Measurements from ENCODE around the gene HTT. TPM values are rescaled to one million over a fixed set of nuclear protein-coding genes. Genes with fewer than 3 reads are reported as not detected.

HTT gene
- total and polyA plus RNA-seq, 9 of the 15 experiments (the other 6 are each of a cell fraction or from before 2014, with no cell fraction given): 0.66 to 31.6 (median 14.7) TPM

- Histone ChIP-seq H3K36me3 (ENCODE audit: control insufficient read depth, insufficient read depth, low read length) (peaks cover 54% of the 10 kb centered on the region; the same call in 2 of the 3 replicates), H3K9me3 (replicated peaks; ENCODE audit: control insufficient read depth, insufficient read depth, low read depth, low read length) (no peaks in the 10 kb centered on the region), H3K4me1 (replicated peaks in 1 of 2; ENCODE audit: control insufficient read depth in 2 of 2, insufficient read depth in 2 of 2, low read length in 2 of 2) (no peaks in the 10 kb centered on the region), H3K9ac (ENCODE audit: insufficient read depth in 1 of 2, low read depth in 2 of 2, low read length in 2 of 2) (no peak overlapping the region), H4K20me1 (replicated peaks; ENCODE audit: control insufficient read depth, insufficient read depth, low read length) (no peaks in the 10 kb centered on the region), H3K79me2 (ENCODE audit: control insufficient read depth, insufficient read depth, low read length) (no peaks in the 10 kb centered on the region), H3K4me2 (ENCODE audit: insufficient read depth, low read length) (no peak overlapping the region), H3K27me3 (ENCODE audit: control insufficient read depth in 2 of 2, insufficient read depth in 2 of 2, low read length in 2 of 2) (no peaks in the 10 kb centered on the region), H3K27ac (ENCODE audit: extremely low read depth, low read depth, low read length) (no peak overlapping the region), H3K9me1 (ENCODE audit: control insufficient read depth, insufficient read depth, low read length) (no peaks in the 10 kb centered on the region), H3K4me3 (no peak overlapping the region), H2AFZ (ENCODE audit: low read depth, low read length) (no peak overlapping the region)
- CTCF ChIA-PET (ENCODE audit: low intra/inter-chr PET ratio): no interaction called here
- TF ChIP-seq FOXJ3 (CRISPR knock-in tag; IDR thresholded peaks at IDR 0.05): no peak
- TF ChIP-seq POLR3G (IDR thresholded peaks at IDR 0.05; ENCODE audit: extremely low read depth, insufficient read length, insufficient replicate concordance): no peak
- no peak for TF ChIP-seq HMG20B (CRISPR knock-in tag; IDR thresholded peaks at IDR 0.05)
- TF ChIP-seq EZH2 (IDR thresholded peaks at IDR 0.05; ENCODE audit: borderline replicate concordance, low read depth, low read length): no peak
- TF ChIP-seq SRSF3 (IDR thresholded peaks at IDR 0.05; ENCODE audit: insufficient read depth, low read length): no peak
- TF ChIP-seq MTA2 (IDR thresholded peaks at IDR 0.05; ENCODE audit: low read depth): no peak
- TF ChIP-seq POLR2H (tag; IDR thresholded peaks at IDR 0.05; ENCODE audit: low read depth): no peak
- TF ChIP-seq NFE2 (IDR thresholded peaks at IDR 0.05; ENCODE audit: low read depth): no peak
- no peak for TF ChIP-seq PML (IDR thresholded peaks at IDR 0.05; ENCODE audit: low read length)
- TF ChIP-seq FIP1L1 (IDR thresholded peaks at IDR 0.05; ENCODE audit: low read depth, low read length, poor library complexity, severe bottlenecking): no peak
- TF ChIP-seq, protein P1, sequence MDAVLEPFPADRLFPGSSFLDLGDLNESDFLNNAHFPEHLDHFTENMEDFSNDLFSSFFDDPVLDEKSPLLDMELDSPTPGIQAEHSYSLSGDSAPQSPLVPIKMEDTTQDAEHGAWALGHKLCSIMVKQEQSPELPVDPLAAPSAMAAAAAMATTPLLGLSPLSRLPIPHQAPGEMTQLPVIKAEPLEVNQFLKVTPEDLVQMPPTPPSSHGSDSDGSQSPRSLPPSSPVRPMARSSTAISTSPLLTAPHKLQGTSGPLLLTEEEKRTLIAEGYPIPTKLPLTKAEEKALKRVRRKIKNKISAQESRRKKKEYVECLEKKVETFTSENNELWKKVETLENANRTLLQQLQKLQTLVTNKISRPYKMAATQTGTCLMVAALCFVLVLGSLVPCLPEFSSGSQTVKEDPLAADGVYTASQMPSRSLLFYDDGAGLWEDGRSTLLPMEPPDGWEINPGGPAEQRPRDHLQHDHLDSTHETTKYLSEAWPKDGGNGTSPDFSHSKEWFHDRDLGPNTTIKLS (IDR thresholded peaks at IDR 0.05; ENCODE audit: borderline replicate concordance, low read depth): no peak
- TF ChIP-seq TAF1 (IDR thresholded peaks at IDR 0.05; ENCODE audit: control insufficient read depth, extremely low read depth, insufficient read depth, low read length, severe bottlenecking): no peak
- FAIRE-seq (no peak), DNase-seq (ENCODE audit: extremely low read depth in 1 of 4, low spot score in 3 of 4) (no peak), ATAC-seq (no peak)
- WGBS (ENCODE audit: insufficient coverage, low coverage, missing lambda C conversion rate): 82% methylated on average over 18 of the region's 20 CpGs
- in situ Hi-C loops (cut with MboI) (no loop called here), intact Hi-C loops (cut with micrococcal nuclease) (no loop called here)
- BruUV-seq (replicated peaks): no TSS peak
- POLR2A ChIA-PET: interaction anchor here (0.8 to 1.3 kb wide), 2 partner anchors 10 to 22 kb away, joined by 3 to 4 read pairs; no protein-coding TSS in a partner anchor
Observed at GRCh38 chr4:3218824-3219760, 144.6 kb downstream of the HTT start.
